H1 (cell line): ENCODE measurements around the gene EXOC2.

ENCODE experiments used
- EP300 ChIP-seq, 2 experiments: IDR thresholded peaks; 1 replicate in 1 of 2; 2 replicates in 1 of 2; pipeline ENCODE4 v1.6.1; 2011 to 2012; ENCODE audit warnings: low read depth in 2 of 2, low read length in 2 of 2, mild to moderate bottlenecking in 2 of 2, borderline replicate concordance in 1 of 2, inconsistent platforms in 1 of 2, moderate library complexity in 1 of 2
- SP2 ChIP-seq: IDR thresholded peaks from 2 replicates; pipeline ENCODE4 v1.6.1; 2012; ENCODE audit warnings: mild to moderate bottlenecking, low read length, inconsistent platforms
- TAF1 ChIP-seq: IDR thresholded peaks from 2 replicates; pipeline ENCODE4 v1.6.1; 2011; ENCODE audit warnings: mild to moderate bottlenecking, low read depth, low read length
- TF ChIP-seq, protein P1 (sequence below): IDR thresholded peaks from 2 replicates; pipeline ENCODE4 v1.6.1; 2011; ENCODE audit warnings: low read depth, mild to moderate bottlenecking, low read length; ENCODE audit not compliant: insufficient read depth

DNA sequence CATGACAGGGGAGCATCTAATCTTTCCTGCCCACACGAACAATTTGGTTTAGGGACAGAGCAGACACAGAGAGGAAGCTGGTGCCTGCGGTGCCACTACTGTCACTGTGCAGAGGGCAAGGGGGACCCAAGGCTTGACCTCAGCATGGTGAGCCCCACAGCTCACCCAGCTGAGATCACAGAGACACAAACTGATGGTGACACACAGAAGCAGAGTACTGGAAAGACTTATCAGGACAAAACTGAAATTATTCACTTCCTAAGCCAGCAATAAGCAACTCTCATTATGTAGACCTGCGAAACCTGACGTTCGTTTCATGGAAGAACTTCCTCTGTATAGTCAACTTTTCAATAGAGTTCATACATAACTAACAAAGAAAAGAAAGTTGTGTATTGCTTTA, 122.1 kb downstream of the EXOC2 start:
- TF ChIP-seq TAF1 (no peak), SP2 (no peak), EP300 (IDR thresholded peaks at IDR 0.05; ENCODE audit: borderline replicate concordance in 1 of 2, low read depth in 2 of 2, low read length in 2 of 2) (no peak)
- TF ChIP-seq, protein P1, sequence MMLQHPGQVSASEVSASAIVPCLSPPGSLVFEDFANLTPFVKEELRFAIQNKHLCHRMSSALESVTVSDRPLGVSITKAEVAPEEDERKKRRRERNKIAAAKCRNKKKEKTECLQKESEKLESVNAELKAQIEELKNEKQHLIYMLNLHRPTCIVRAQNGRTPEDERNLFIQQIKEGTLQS: no peak
